ENCODE data around the gene VPS33A. TPM values are rescaled to one million over a fixed set of nuclear protein-coding genes. Genes with fewer than 3 reads are reported as not detected.

VPS33A gene
- total and polyA plus RNA-seq, 2 experiments from 2014 or later: 19.5 to 48.0 TPM

GRCh38 chr12:122282061-122282460 is 15.8 kb upstream of the VPS33A start:
- DNase-seq (ENCODE audit: low spot score): peak; percentile 21
- H2AFZ ChIP-seq: no peak overlapping the region
- no peaks in the 10 kb centered on the region for H4K20me1 ChIP-seq (replicated peaks; ENCODE audit: insufficient read depth)
- no peak overlapping the region for H3K4me2 ChIP-seq
- no peaks in the 10 kb centered on the region for H3K36me3 Mint-ChIP-seq (ENCODE audit: low read depth)
- no peaks in the 10 kb centered on the region for H3K36me3 ChIP-seq (ENCODE audit: insufficient read depth)
- no peak overlapping the region for H3K4me3 ChIP-seq
- no peaks in the 10 kb centered on the region for H3K9me3 Mint-ChIP-seq
- H3K79me2 ChIP-seq (replicated peaks; ENCODE audit: insufficient read depth): no peaks in the 10 kb centered on the region
- no peaks in the 10 kb centered on the region for H3K27me3 ChIP-seq (ENCODE audit: insufficient read depth)
- H3K27ac ChIP-seq (ENCODE audit: low read depth): no peak overlapping the region
- H3K4me1 ChIP-seq (ENCODE audit: insufficient read depth): no peaks in the 10 kb centered on the region
- no peaks in the 10 kb centered on the region for H3K9me2 ChIP-seq (ENCODE audit: insufficient read depth)
- no peaks in the 10 kb centered on the region; the same call in 2 of the 3 replicates for H3K4me1 Mint-ChIP-seq
- H3K27me3 Mint-ChIP-seq (ENCODE audit: insufficient read depth, low read depth, poor library complexity): peaks cover under 1% of the 10 kb centered on the region
- no peak overlapping the region for H3K27ac Mint-ChIP-seq
- TF ChIP-seq CTCF (conservative IDR thresholded peaks at IDR 0.05; ENCODE audit: low read depth in 2 of 2) (no peak), EZH2 (IDR thresholded peaks at IDR 0.05; ENCODE audit: low read depth, unreplicated experiment) (no peak), ZNF331 (CRISPR knock-in tag; IDR thresholded peaks at IDR 0.05; ENCODE audit: low read depth) (no peak), ETS1 (IDR thresholded peaks at IDR 0.05) (no peak), ZNF114 (CRISPR knock-in tag; IDR thresholded peaks at IDR 0.05) (no peak), REST (IDR thresholded peaks at IDR 0.05; ENCODE audit: unreplicated experiment) (no peak), ZNF462 (CRISPR knock-in tag; IDR thresholded peaks at IDR 0.05) (no peak), CREB1 (CRISPR knock-in tag; IDR thresholded peaks at IDR 0.05; ENCODE audit: low read depth) (no peak), JUNB (IDR thresholded peaks at IDR 0.05; ENCODE audit: unreplicated experiment) (no peak), EZH2phosphoT487 (IDR thresholded peaks at IDR 0.05; ENCODE audit: unreplicated experiment) (no peak), POLR2AphosphoS5 (IDR thresholded peaks at IDR 0.05; ENCODE audit: low read depth) (no peak), STAT1 (IDR thresholded peaks at IDR 0.05; ENCODE audit: unreplicated experiment) (no peak), NANOG (IDR thresholded peaks at IDR 0.05; ENCODE audit: borderline replicate concordance) (no peak)
- no peak overlapping the region for H3K4me3 Mint-ChIP-seq
- H3F3A ChIP-seq (replicated peaks; ENCODE audit: low read depth): no peaks in the 10 kb centered on the region
- no peak for ATAC-seq

All from GM23338 (cell line).